Measurements from ENCODE around the gene MMP15. TPM values are rescaled to one million over a fixed set of nuclear protein-coding genes. Genes with fewer than 3 reads are reported as not detected.

The MMP15 gene
- total and polyA plus RNA-seq, 2 of the 4 experiments (the other 2 are of a cell fraction), result 0.18 to 0.56 TPM

- CTCF ChIA-PET, result interaction anchor here (0.5 kb wide), 1 partner anchor 88 kb away, joined by 3 read pairs; no protein-coding TSS in a partner anchor
- no peak overlapping the region for H2BK120ac ChIP-seq (ENCODE audit: low read depth, low read length)
- no peak overlapping the region for H4K5ac ChIP-seq (ENCODE audit: low read depth, low read length)
- intact Hi-C loops (cut with micrococcal nuclease) (no loop called here), dilution Hi-C loops (cut with HindIII; ENCODE audit: low sequenced_read_pairs, unreplicated experiment) (no loop called here), in situ Hi-C loops (cut with MboI; ENCODE audit: low sequenced_read_pairs) (no loop called here)
- H3K9me3 ChIP-seq (ENCODE audit: control insufficient read depth, insufficient read depth, low read length), result no peaks in the 10 kb centered on the region
- ATAC-seq (ENCODE audit: low read depth) (no peak), DNase-seq (no peak)
- no peak overlapping the region for H2AK5ac ChIP-seq (ENCODE audit: low read depth, low read length)
- no peak overlapping the region for H3K18ac ChIP-seq (ENCODE audit: low read depth, low read length)
- no CpG with 5 or more reads among the region's 4 CpGs for WGBS, 2 experiments (ENCODE audit: extremely low coverage in 2 of 2, insufficient read length in 1 of 2)
- H4K91ac ChIP-seq (ENCODE audit: insufficient read depth, low read depth, low read length), result no peak overlapping the region
- no peaks in the 10 kb centered on the region for H3K4me1 ChIP-seq (ENCODE audit: control insufficient read depth, insufficient read depth, low read length)
- H2BK20ac ChIP-seq (ENCODE audit: low read depth, low read length), result no peak overlapping the region
- no peak overlapping the region for H3K4ac ChIP-seq (ENCODE audit: low read depth, low read length)
- no peak overlapping the region for H2AFZ ChIP-seq (replicated peaks; ENCODE audit: low read length, poor library complexity)
- no peaks in the 10 kb centered on the region for H3K36me3 ChIP-seq (ENCODE audit: control insufficient read depth, insufficient read depth, low read length)
- no peak overlapping the region for H3K27ac ChIP-seq (ENCODE audit: insufficient read depth, low read length)
- H3K9ac ChIP-seq (ENCODE audit: low read depth, low read length), result no peak overlapping the region
- no peak overlapping the region for H3K56ac ChIP-seq (ENCODE audit: extremely low read depth, insufficient read depth, low read length)
- TF ChIP-seq RFX5 (IDR thresholded peaks at IDR 0.05; ENCODE audit: low read depth, low read length) (no peak), NFE2L2 (IDR thresholded peaks at IDR 0.05; ENCODE audit: low read depth, low read length) (no peak), MXI1 (IDR thresholded peaks at IDR 0.05; ENCODE audit: borderline replicate concordance, low read depth, low read length) (no peak), CEBPB (IDR thresholded peaks at IDR 0.05; ENCODE audit: low read depth, low read length) (no peak), SMC3 (IDR thresholded peaks at IDR 0.05; ENCODE audit: low read depth, low read length) (no peak), MAZ (IDR thresholded peaks at IDR 0.05; ENCODE audit: borderline replicate concordance, low read depth, low read length) (no peak), CTCF (conservative IDR thresholded peaks at IDR 0.05; ENCODE audit: low read depth, low read length) (no peak), CHD1 (IDR thresholded peaks at IDR 0.05; ENCODE audit: low read depth, low read length) (no peak), FOS (IDR thresholded peaks at IDR 0.05; ENCODE audit: low read depth, low read length) (no peak)
- no peak overlapping the region for H3K23ac ChIP-seq (ENCODE audit: low read depth, low read length)
- POLR2A ChIA-PET (ENCODE audit: unreplicated experiment), result no interaction called here
- H2AK9ac ChIP-seq (replicated peaks; ENCODE audit: low read depth, low read length, poor library complexity), result no peak overlapping the region
- H3K4me2 ChIP-seq (ENCODE audit: low read depth, low read length), result no peak overlapping the region
- no peaks in the 10 kb centered on the region for H3K9me1 ChIP-seq (ENCODE audit: insufficient read depth, low read length)
- no peaks in the 10 kb centered on the region for H4K20me1 ChIP-seq (ENCODE audit: insufficient read depth, low read length)
- no peak overlapping the region for H3K4me3 ChIP-seq (ENCODE audit: insufficient read depth, low read depth, low read length)
- H4K8ac ChIP-seq (ENCODE audit: low read depth in 2 of 2, low read length in 2 of 2), result no peak overlapping the region
- no peak overlapping the region for H2BK5ac ChIP-seq (ENCODE audit: low read depth, low read length, poor library complexity, severe bottlenecking)
- no peak overlapping the region for H3K14ac ChIP-seq (replicated peaks; ENCODE audit: low read depth, low read length)
- no peaks in the 10 kb centered on the region for H3K79me1 ChIP-seq (ENCODE audit: low read depth in 1 of 2, low read length in 2 of 2)
- H2BK15ac ChIP-seq (ENCODE audit: low read depth, low read length), result no peak overlapping the region
- no TSS peak for BruUV-seq (replicated peaks)
- peaks cover 7% of the 10 kb centered on the region for H3K27me3 ChIP-seq (ENCODE audit: control insufficient read depth, insufficient read depth, low read length)
Observed at GRCh38 chr16:58062821-58063220, 37.3 kb downstream of the MMP15 start.

All from IMR-90 (cell line).